ENCODE data around the gene RNF4.

The RNF4 gene

DNA sequence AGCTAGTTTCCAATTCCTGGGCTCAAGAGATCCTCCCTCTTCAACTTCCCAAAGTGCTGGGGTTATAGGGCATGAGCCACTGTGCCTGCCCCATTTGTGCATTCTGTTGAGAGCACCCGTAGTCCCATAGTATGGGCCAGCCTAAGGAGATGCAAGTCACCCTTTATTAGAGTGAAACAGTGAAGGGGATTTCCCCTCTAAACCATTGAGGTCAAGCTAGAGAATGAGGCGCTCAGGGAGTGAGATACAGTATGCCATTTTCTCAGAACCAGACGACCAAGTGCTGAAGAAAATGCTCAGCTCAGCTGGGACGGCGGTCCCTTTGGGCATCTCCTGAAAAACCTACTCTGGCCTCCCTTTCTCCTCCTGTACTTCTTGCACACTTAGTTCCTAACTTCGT, 18.7 kb downstream of the RNF4 start:
- no peak for DNase-seq (ENCODE audit: low read depth)
- H3K4me3 ChIP-seq (ENCODE audit: low read depth, low read length), result no peak overlapping the region
- TF ChIP-seq, protein P1, sequence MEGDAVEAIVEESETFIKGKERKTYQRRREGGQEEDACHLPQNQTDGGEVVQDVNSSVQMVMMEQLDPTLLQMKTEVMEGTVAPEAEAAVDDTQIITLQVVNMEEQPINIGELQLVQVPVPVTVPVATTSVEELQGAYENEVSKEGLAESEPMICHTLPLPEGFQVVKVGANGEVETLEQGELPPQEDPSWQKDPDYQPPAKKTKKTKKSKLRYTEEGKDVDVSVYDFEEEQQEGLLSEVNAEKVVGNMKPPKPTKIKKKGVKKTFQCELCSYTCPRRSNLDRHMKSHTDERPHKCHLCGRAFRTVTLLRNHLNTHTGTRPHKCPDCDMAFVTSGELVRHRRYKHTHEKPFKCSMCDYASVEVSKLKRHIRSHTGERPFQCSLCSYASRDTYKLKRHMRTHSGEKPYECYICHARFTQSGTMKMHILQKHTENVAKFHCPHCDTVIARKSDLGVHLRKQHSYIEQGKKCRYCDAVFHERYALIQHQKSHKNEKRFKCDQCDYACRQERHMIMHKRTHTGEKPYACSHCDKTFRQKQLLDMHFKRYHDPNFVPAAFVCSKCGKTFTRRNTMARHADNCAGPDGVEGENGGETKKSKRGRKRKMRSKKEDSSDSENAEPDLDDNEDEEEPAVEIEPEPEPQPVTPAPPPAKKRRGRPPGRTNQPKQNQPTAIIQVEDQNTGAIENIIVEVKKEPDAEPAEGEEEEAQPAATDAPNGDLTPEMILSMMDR (IDR thresholded peaks at IDR 0.05; ENCODE audit: low read depth, low read length, missing control alignments), result no peak

DNA sequence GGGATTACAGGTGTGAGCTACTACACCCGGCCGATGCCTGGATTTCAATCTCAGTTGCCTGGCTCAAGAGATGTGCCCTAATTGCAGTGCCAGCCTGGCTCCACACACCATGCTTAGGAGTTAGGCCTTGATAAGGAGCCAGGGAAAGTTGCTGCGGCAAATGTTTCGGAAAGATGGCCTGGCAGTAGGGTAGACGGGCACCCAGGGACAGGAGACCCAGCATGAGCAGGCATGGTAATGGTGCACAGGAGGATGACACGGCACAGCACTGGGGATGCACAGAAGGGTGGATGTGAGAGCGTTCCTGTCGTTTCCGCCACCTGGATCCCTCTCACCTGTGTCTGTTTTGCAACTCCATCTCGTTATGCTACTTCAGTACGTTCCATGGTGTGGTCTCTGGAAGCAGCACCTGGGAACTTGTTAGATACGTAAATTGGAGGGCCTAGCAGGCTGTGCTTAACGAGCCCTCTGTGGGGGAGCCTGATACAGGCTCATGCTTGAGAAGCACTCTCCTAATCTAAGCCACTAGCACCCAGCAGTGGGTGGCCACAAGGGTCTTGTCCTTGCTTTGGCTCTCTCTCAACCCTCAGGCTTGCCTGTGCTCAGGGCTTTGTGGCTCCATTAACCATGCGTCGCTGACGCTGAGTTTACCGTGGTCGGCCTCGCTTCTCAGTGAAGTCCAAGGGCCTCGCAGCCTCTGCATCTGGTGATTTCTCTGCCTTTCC, 20.3 kb downstream of the RNF4 start:
- DNase-seq (ENCODE audit: low read depth), result no peak
- H3K4me3 ChIP-seq (ENCODE audit: low read depth, low read length), result no peak overlapping the region
- TF ChIP-seq, protein P1 (IDR thresholded peaks at IDR 0.05; ENCODE audit: low read depth, low read length, missing control alignments), result no peak

DNA sequence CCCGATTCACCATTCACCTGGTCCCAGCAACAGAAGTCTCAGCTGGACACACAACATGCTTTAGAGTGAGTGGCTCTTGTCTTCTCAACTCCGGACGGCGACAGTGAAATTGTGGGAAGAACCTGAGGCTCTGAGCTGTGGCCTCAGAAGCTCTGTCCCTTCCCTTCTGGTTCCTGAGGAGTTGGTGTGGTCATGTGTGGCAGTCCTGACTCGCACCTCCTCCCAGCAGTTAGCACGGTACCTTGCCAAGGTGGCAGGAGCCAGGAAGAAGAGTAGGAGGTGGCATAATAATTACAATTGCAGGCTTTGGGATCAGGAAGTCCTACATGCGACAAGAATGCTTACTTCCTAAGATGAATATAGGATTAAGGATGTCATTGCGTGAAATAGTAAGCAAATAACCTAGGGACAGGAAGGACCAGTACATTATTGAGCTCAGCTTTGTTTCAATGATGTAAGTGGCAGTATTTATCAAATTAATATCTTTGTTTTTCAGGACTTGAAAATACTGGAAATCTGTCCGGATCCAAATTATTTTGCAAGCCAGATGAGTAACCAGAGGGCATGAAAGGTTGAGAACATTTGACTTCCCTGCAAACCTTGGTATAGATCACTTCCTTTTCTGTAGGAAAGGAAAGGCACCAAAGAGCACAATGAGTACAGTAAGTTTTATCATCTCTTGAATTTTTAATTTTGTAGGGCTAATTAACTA, 21.1 kb downstream of the RNF4 start:
- no peak overlapping the region for H3K4me3 ChIP-seq (ENCODE audit: low read depth, low read length)
- DNase-seq (ENCODE audit: low read depth), result no peak
- TF ChIP-seq, protein P1 (IDR thresholded peaks at IDR 0.05; ENCODE audit: low read depth, low read length, missing control alignments), result no peak

DNA sequence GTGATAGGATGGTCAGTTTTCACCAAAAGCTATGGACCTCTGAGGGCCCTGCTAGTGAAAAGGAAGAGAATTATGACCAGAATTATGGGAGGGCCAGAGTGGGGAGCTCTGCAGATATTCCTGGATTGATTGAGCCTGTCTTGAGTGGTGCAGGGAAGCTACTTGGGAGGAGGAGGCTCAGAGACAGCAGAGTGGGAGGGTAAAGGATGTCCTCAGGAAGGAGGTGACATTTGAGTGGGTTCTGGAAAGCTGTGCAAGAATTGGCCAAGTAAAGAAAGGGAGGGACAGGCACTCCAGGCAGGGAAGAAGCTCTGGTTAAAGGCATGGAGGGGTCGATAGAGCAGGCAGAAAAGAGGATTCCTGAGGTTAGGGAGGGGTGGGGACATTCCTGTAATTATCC, 24.1 kb downstream of the RNF4 start:
- TF ChIP-seq, protein P1 (IDR thresholded peaks at IDR 0.05; ENCODE audit: low read depth, low read length, missing control alignments), result no peak
- no peak for DNase-seq (ENCODE audit: low read depth)
- no peak overlapping the region for H3K4me3 ChIP-seq (ENCODE audit: low read depth, low read length)

DNA sequence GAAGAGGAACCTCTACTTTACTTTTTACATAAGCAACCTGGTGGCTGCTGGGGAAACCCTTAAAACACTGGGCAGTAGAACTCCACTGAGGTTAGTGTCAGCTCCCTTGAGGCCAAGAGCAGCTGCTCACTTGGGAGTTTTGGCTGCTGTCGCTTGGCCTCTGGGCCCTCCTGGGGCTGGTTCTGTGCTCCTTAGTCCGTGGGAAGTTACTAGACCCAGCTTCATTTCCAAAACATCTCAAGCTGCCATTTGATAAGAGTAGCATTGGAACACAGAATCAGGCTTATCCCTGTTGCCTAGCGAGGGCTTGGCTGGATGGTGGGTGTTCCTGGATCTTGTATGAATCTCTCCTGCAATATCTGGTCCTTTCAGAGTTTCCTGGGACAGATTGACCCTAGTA, 26.1 kb downstream of the RNF4 start:
- TF ChIP-seq, protein P1 (IDR thresholded peaks at IDR 0.05; ENCODE audit: low read depth, low read length, missing control alignments), result no peak
- no peak for DNase-seq (ENCODE audit: low read depth)
- H3K4me3 ChIP-seq (ENCODE audit: low read depth, low read length), result no peak overlapping the region

DNA sequence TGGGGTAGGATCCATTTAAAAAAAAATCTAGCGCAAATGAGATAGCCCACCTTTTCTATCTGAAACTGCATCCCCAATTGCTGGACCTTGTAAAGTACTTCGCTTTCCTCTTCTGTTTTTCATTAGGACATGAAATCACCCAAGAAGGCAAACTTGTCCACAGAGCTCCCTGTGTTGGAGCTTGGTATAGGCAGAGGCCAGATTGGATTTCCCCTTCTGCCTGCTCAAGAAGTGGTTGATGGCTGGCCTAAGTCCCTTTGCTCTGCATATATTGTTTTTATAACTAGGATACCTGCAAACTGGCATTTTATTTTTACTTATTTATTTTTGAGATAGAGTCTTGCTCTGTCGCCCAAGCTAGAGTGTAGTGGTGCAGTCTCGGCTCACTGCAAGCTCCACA, 28.4 kb downstream of the RNF4 start:
- TF ChIP-seq, protein P1 (IDR thresholded peaks at IDR 0.05; ENCODE audit: low read depth, low read length, missing control alignments), result no peak
- DNase-seq (ENCODE audit: low read depth), result no peak
- H3K4me3 ChIP-seq (ENCODE audit: low read depth, low read length), result no peak overlapping the region

All from GM12864 (cell line).